Parathyroid adenoma (tissue), 2 donors: Measurements from ENCODE around the gene SUSD4.

ENCODE experiments used
- H2AFZ ChIP-seq: fragments of 300-600 bp; sonication (generic); one replicate; pipeline ENCODE4 v1.7.0; 2017; ENCODE audit warnings: antibody characterized with exemption, mild to moderate bottlenecking
- H3K27ac ChIP-seq: fragments of 300-600 bp; sonication (generic); one replicate; pipeline ENCODE4 v1.7.0; 2017
- H3K27me3 ChIP-seq: fragments of 300-600 bp; sonication (generic); one replicate; pipeline ENCODE4 v1.7.0; 2017; ENCODE audit warnings: low read length; ENCODE audit not compliant: control insufficient read depth, insufficient read depth
- H3K36me3 ChIP-seq: fragments of 300-600 bp; sonication (generic); one replicate; pipeline ENCODE4 v1.7.0; 2017; ENCODE audit warnings: low read length; ENCODE audit not compliant: control insufficient read depth, insufficient read depth
- H3K4me1 ChIP-seq: fragments of 300-600 bp; sonication (generic); one replicate; pipeline ENCODE4 v1.7.0; 2017; ENCODE audit warnings: control low read depth
- H3K4me2 ChIP-seq: fragments of 300-600 bp; sonication (generic); one replicate; pipeline ENCODE4 v1.7.0; 2017; ENCODE audit warnings: low read length
- H3K4me3 ChIP-seq: fragments of 300-600 bp; sonication (generic); one replicate; pipeline ENCODE4 v1.7.0; 2017; ENCODE audit warnings: low read depth, low read length
- H3K79me2 ChIP-seq: fragments of 300-600 bp; sonication (generic); one replicate; pipeline ENCODE4 v1.7.0; 2017; ENCODE audit warnings: control low read depth
- H3K9ac ChIP-seq: fragments of 300-600 bp; sonication (generic); one replicate; pipeline ENCODE4 v1.7.0; 2017; ENCODE audit warnings: mild to moderate bottlenecking
- H3K9me3 ChIP-seq: fragments of 300-600 bp; sonication (generic); one replicate; pipeline ENCODE4 v1.7.0; 2017; ENCODE audit warnings: low read length; ENCODE audit not compliant: control insufficient read depth
- CTCF ChIP-seq: fragments of 300-600 bp; sonication (generic); IDR thresholded peaks from one replicate; pipeline ENCODE4 v1.7.0; 2017; ENCODE audit warnings: antibody characterized with exemption, mild to moderate bottlenecking
- donor health status: primary hyperparathyroidism.

Gene SUSD4

GRCh38 chr1:223211323-223211985 lies 152.5 kb downstream of the SUSD4 start:
- Histone ChIP-seq H3K27me3 (no peaks in the 10 kb centered on the region), H3K9me3 (no peaks in the 10 kb centered on the region), H3K4me3 (no peak overlapping the region), H3K4me2 (no peak overlapping the region), H3K9ac (no peak overlapping the region), H3K36me3 (no peaks in the 10 kb centered on the region), H3K27ac (no peak overlapping the region), H2AFZ (no peak overlapping the region), H3K79me2 (no peaks in the 10 kb centered on the region), H3K4me1 (no peaks in the 10 kb centered on the region)
- TF ChIP-seq CTCF, result no peak

DNA sequence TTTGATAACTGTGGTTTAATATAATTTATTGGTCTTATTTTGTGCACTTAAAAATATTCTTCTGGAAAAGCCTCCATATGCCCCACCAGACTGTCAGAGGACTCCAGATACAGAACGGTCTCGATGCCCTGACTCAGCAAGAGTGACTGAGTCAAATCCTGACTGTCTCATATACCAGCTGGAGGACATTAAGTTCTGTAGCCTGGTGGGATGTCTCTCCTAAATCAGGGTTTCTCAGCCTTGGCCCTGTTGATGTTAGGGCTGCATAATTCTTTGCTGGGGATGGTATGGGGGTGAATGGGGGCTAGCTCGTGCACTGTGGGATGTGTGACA lies 153.2 kb downstream of the SUSD4 start:
- H3K36me3 ChIP-seq, result no peaks in the 10 kb centered on the region
- no peak for TF ChIP-seq CTCF
- H3K27me3 ChIP-seq, result no peaks in the 10 kb centered on the region
- H3K4me3 ChIP-seq, result no peak overlapping the region
- no peak overlapping the region for H3K9ac ChIP-seq
- no peaks in the 10 kb centered on the region for H3K9me3 ChIP-seq
- no peaks in the 10 kb centered on the region for H3K4me1 ChIP-seq
- H3K27ac ChIP-seq, result no peak overlapping the region
- no peak overlapping the region for H2AFZ ChIP-seq
- H3K79me2 ChIP-seq, result no peaks in the 10 kb centered on the region
- H3K4me2 ChIP-seq, result no peak overlapping the region

GRCh38 chr1:223209992-223210787 lies 153.8 kb downstream of the SUSD4 start:
- no peak overlapping the region for H3K4me3 ChIP-seq
- TF ChIP-seq CTCF, result no peak
- no peak overlapping the region for H3K9ac ChIP-seq

DNA sequence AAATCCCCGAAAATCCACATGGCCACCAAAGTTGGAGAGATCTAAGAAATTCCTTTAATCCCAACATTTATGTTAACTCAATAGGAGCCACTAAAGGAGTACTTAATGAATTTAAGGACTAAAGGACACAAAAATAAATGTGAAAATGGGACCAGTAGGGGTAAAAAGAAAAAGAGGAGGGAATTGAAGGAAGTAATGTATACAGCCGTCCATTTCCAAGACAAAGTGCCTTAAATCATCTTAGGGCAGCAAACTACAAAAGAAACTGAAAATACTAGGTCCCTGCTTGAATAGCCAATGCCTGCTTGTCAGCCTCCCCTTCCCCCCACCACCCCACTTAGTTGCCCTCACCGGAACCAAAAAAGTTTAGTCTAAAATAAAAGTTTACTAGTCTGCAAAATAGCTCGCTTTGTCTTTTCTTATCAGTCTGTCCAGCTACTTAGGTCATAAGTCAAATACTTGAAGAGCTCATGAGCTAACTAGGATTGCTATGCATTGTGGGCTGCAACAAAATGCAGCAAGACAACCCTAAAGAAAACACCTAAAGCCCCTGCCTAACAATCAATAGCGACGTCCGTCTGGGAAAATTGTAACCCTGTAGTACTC lies 154.6 kb downstream of the SUSD4 start:
- Histone ChIP-seq H3K27me3 (no peaks in the 10 kb centered on the region), H3K79me2 (no peaks in the 10 kb centered on the region), H3K9me3 (no peaks in the 10 kb centered on the region), H3K4me2 (no peak overlapping the region), H3K9ac (no peak overlapping the region), H3K4me1 (no peaks in the 10 kb centered on the region), H2AFZ (no peak overlapping the region), H3K36me3 (no peaks in the 10 kb centered on the region), H3K27ac (no peak overlapping the region), H3K4me3 (no peak overlapping the region)
- no peak for TF ChIP-seq CTCF

More at GRCh38 chr1:223209992-223210787, 153.8 kb downstream of the SUSD4 start:
- Histone ChIP-seq H3K27me3 (no peaks in the 10 kb centered on the region), H3K9me3 (no peaks in the 10 kb centered on the region), H3K4me2 (no peak overlapping the region), H3K36me3 (no peaks in the 10 kb centered on the region), H2AFZ (no peak overlapping the region), H3K4me1 (no peaks in the 10 kb centered on the region), H3K79me2 (no peaks in the 10 kb centered on the region), H3K27ac (no peak overlapping the region)
